Testis (tissue), 2 donors: ENCODE measurements around the gene PTGIR.

Source experiments
- CTCF ChIP-seq, 3 experiments: fragments of 450-650 bp in 2 of 3; fragments of 200-600 bp in 1 of 3; sonication (generic) in 1 of 3; IDR thresholded peaks; one replicate each; pipeline ENCODE4 v1.5.1; 2016 to 2019; ENCODE audit warnings: antibody characterized with exemption in 3 of 3, mild to moderate bottlenecking in 2 of 3, moderate library complexity in 1 of 3
- POLR2A ChIP-seq: fragments of 450-650 bp; IDR thresholded peaks from one replicate; pipeline ENCODE4 v1.6.1; 2017; ENCODE audit warnings: antibody characterized with exemption, mild to moderate bottlenecking, moderate library complexity

- no peak for TF ChIP-seq CTCF (IDR thresholded peaks at IDR 0.05)
- no peak for TF ChIP-seq POLR2A
Measured at GRCh38 chr19:46644720-46645119, 19.8 kb upstream of the PTGIR start.
